OCI-LY3 (cell line): ENCODE measurements around the gene TFE3.
A peak's percentile ranks its signal among the peaks of the same experiment; 100 is the strongest.

ENCODE experiments used
- H2AFZ ChIP-seq: fragments of 200-600, 300-600 bp; shearing (Covaris generic); 2 replicates; pipeline ENCODE4 v1.6.0; 2014; ENCODE audit warnings: antibody characterized with exemption, low read depth, low read length
- H3K27ac ChIP-seq: fragments of 200-600, 300-600 bp; sonication (generic); 2 replicates; pipeline ENCODE4 v1.5.1; 2014; ENCODE audit warnings: mild to moderate bottlenecking, low read length, moderate library complexity, mixed read lengths
- H3K27me3 ChIP-seq: fragments of 200-600, 300-600 bp; sonication (generic); 2 replicates; pipeline ENCODE4 v1.6.1; 2014; ENCODE audit warnings: low read depth, low read length, mixed read lengths
- H3K36me3 ChIP-seq: fragments of 200-600, 300-600 bp; sonication (generic); replicated peaks from 2 replicates; pipeline ENCODE3; 2014; ENCODE audit warnings: low read depth, low read length, mixed read lengths
- H3K4me1 ChIP-seq: fragments of 300-600, 200-600 bp; sonication (generic); 2 replicates; pipeline ENCODE4 v1.6.1; 2014; ENCODE audit warnings: low read length, mixed read lengths
- H3K4me2 ChIP-seq: fragments of 200-600, 300-600 bp; sonication (generic); 2 replicates; pipeline ENCODE4 v1.6.1; 2014; ENCODE audit warnings: low read length, mixed read lengths
- H3K4me3 ChIP-seq: fragments of 300-600, 200-600 bp; sonication (generic); 2 replicates; pipeline ENCODE4 v1.5.1; 2014; ENCODE audit warnings: antibody characterized with exemption, mild to moderate bottlenecking, low read length, moderate library complexity
- H3K79me2 ChIP-seq: fragments of 300-600, 200-600 bp; shearing (Covaris generic); 2 replicates; pipeline ENCODE4 v1.6.1; 2014; ENCODE audit warnings: mild to moderate bottlenecking, low read length, mixed read lengths
- H3K9ac ChIP-seq: fragments of 300-600, 200-600 bp; shearing (Covaris generic); 2 replicates; pipeline ENCODE4 v1.6.0; 2014; ENCODE audit warnings: mild to moderate bottlenecking, low read length, moderate library complexity
- H3K9me3 ChIP-seq: fragments of 200-600, 300-600 bp; shearing (Covaris generic); 2 replicates; pipeline ENCODE4 v1.6.1; 2014; ENCODE audit warnings: low read length, mixed read lengths; ENCODE audit not compliant: insufficient read depth
- H4K20me1 ChIP-seq: fragments of 200-600, 300-600 bp; sonication (generic); 2 replicates; pipeline ENCODE4 v1.6.1; 2016; ENCODE audit warnings: low read length, mixed read lengths; ENCODE audit not compliant: insufficient read depth
- EZH2phosphoT487 ChIP-seq: fragments of 200-600 bp; shearing (Covaris generic); IDR thresholded peaks from 2 replicates; pipeline ENCODE4 v1.6.1; 2018; ENCODE audit warnings: antibody characterized with exemption, mixed run types, low read depth
- TF ChIP-seq, protein P1 (sequence below): fragments of 200-600, 300-600 bp; sonication (generic); IDR thresholded peaks from 2 replicates; pipeline ENCODE4 v1.5.1; 2014; ENCODE audit warnings: antibody characterized with exemption, low read length, low read depth

TFE3 gene

DNA sequence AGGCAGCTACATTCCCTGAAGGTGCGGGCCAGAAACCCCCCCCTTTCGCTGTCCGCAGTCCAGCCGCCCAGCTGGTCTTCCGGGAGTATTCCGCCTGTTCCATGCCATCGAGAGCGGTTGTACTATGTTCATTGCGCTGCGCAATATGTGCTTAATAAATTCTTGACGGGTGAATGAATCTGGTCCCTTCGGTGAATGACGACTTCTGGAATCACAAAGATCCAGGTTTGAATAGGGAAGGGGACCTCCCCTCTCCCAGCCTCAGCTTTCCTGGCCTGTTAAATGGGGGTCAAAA, 777 bp upstream of the TFE3 start:
- Histone ChIP-seq H2AFZ (peak overlapping the region; percentile 94), H3K36me3 (peaks cover 3% of the 10 kb centered on the region), H3K27me3 (no peaks in the 10 kb centered on the region), H3K4me2 (peak overlapping the region; percentile 94), H3K4me3 (peak overlapping the region; percentile 80), H4K20me1 (no peaks in the 10 kb centered on the region), H3K9ac (peak overlapping the region; percentile 73), H3K4me1 (peaks cover 26% of the 10 kb centered on the region), H3K27ac (no peak overlapping the region), H3K79me2 (peaks cover 25% of the 10 kb centered on the region), H3K9me3 (no peaks in the 10 kb centered on the region)
- TF ChIP-seq, protein P1, sequence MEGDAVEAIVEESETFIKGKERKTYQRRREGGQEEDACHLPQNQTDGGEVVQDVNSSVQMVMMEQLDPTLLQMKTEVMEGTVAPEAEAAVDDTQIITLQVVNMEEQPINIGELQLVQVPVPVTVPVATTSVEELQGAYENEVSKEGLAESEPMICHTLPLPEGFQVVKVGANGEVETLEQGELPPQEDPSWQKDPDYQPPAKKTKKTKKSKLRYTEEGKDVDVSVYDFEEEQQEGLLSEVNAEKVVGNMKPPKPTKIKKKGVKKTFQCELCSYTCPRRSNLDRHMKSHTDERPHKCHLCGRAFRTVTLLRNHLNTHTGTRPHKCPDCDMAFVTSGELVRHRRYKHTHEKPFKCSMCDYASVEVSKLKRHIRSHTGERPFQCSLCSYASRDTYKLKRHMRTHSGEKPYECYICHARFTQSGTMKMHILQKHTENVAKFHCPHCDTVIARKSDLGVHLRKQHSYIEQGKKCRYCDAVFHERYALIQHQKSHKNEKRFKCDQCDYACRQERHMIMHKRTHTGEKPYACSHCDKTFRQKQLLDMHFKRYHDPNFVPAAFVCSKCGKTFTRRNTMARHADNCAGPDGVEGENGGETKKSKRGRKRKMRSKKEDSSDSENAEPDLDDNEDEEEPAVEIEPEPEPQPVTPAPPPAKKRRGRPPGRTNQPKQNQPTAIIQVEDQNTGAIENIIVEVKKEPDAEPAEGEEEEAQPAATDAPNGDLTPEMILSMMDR: no peak
- TF ChIP-seq EZH2phosphoT487: no peak

DNA sequence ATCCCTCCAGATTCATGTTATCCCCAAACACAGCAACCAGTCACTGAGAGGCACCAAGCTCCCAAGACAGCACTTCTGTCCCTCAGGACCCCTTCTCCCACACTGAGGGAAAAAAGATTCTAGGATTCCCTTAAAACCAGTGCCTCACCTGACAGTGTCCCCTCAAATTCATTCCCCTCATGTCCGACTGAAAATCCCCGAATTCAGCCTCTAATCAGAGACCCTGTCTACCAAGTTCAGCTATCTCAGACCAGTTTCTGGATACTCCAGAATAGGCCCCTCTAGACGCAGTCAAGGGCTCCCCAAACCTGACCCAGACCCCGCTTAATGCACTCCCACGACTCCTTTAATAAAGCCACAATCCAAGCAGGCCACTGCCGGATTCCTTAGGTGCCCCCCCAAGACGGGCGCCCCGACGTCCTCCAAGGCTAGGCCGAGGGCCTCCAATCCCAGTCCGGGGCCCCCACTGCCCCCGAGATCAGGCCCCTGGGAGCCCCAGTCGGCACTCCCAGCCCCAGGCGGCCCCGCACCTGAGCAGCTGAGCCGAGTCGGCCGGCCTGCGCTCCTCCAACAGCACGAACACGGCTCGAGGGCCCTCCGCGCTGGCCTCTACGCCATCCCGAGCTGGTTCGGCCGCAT, 457 bp downstream of the TFE3 start:
- peak overlapping the region; percentile 99 for H3K4me2 ChIP-seq
- no peak for TF ChIP-seq EZH2phosphoT487
- TF ChIP-seq, protein P1: no peak
- no peaks in the 10 kb centered on the region for H4K20me1 ChIP-seq
- peaks cover 15% of the 10 kb centered on the region for H3K36me3 ChIP-seq
- peaks cover 26% of the 10 kb centered on the region for H3K4me1 ChIP-seq
- no peaks in the 10 kb centered on the region for H3K27me3 ChIP-seq
- peak overlapping the region; percentile 98 for H3K4me3 ChIP-seq
- no peaks in the 10 kb centered on the region for H3K9me3 ChIP-seq
- peak overlapping the region; percentile 76 for H3K27ac ChIP-seq
- peaks cover 25% of the 10 kb centered on the region for H3K79me2 ChIP-seq
- H2AFZ ChIP-seq: peak overlapping the region; percentile 9; the same call in 1 of the 2 replicates
- H3K9ac ChIP-seq: peak overlapping the region; percentile 97

DNA sequence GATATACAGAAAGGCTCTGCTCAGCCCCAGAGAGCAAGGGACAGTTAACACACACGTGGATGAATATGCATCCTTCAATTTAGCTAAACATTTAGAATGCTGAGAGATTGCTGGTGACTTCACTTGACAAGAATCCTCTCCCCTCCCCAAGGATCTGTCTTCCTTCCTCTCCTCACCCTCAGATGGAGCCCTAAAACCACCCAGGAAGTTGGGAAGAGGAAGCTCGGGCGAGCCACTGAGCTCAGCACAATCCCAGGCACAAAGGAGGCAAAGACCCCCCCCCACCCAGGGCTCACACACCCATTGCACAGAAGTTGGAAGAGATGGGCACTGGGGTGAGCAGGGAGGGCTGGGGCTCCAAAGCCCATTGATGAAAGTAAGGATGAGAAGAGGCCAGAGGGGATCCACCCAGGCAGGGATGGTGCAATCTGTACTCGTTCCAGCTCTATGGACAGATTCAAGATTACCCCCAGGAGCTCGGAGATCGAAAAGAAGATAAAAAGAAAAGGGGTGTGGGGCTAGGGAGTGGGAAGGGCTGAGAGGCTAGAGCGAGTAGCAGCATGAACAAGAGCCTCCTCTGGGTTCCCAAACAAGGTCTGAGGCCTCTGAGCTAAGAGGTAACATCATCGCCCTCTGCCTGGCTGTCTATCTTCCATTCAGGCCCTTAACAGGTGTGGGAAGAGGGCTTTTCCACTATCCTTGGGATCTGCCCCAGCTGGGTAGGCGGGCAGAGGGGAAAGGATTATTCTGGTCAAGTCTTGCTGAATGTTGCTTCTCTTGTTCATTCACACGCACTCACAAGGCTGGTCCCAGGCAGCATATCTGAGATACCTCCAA, 1.2 kb downstream of the TFE3 start:
- Histone ChIP-seq H3K79me2 (peaks cover 25% of the 10 kb centered on the region), H2AFZ (no peak overlapping the region), H3K4me3 (peak overlapping the region; percentile 98), H4K20me1 (no peaks in the 10 kb centered on the region), H3K9me3 (no peaks in the 10 kb centered on the region), H3K9ac (peak overlapping the region; percentile 97), H3K36me3 (peaks cover 17% of the 10 kb centered on the region), H3K27ac (peak overlapping the region; percentile 76), H3K4me1 (peaks cover 26% of the 10 kb centered on the region), H3K4me2 (peak overlapping the region; percentile 99), H3K27me3 (no peaks in the 10 kb centered on the region)
- TF ChIP-seq EZH2phosphoT487: no peak
- TF ChIP-seq, protein P1: no peak

DNA sequence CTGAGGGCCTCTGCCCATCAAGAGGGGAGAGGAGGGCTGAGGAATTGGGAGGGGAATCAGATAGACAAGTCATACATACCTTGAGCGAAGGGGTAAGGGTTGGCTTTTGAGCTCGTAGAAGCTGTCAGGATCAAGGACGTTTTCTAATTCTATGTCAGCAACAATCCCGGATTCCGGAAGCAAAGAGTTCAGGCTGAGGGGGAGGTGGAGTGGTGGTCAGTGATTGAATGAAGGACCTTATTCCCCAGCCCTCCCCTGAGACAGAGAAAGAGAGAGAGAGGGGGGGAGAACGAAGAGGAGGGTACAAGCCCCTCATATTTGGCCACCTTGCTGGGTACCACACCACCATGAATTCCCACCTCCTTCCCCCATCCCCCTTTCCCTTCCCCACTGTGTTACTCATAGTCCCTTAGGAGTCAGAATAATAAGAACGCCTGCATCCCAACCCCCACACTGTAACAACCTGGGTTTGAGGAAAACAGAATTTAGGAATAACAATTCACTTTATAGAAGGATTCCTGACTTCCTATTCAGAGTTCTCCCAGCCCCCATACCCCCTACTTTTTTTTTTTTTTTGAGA, 2.7 kb downstream of the TFE3 start:
- H3K9me3 ChIP-seq: no peaks in the 10 kb centered on the region
- H3K4me1 ChIP-seq: peaks cover 26% of the 10 kb centered on the region
- no peaks in the 10 kb centered on the region for H3K27me3 ChIP-seq
- H4K20me1 ChIP-seq: no peaks in the 10 kb centered on the region
- H3K4me3 ChIP-seq: no peak overlapping the region
- H3K79me2 ChIP-seq: peaks cover 25% of the 10 kb centered on the region
- H3K36me3 ChIP-seq: peaks cover 17% of the 10 kb centered on the region
- TF ChIP-seq, protein P1: no peak
- TF ChIP-seq EZH2phosphoT487: no peak
- H3K9ac ChIP-seq: no peak overlapping the region
- peak overlapping the region; percentile 39; the same call in 1 of the 2 replicates for H3K27ac ChIP-seq
- H2AFZ ChIP-seq: no peak overlapping the region
- H3K4me2 ChIP-seq: peak overlapping the region; percentile 36
